Hematopoietic multipotent progenitor cell treated with erythropoietin and hydrocortisone succinate and interleukin-3 and kit ligand, for 17 days (in vitro differentiated cells): ENCODE results near the gene PSMB3.
"Not testable (repeated sequence)": the region's sequence is repeated elsewhere in the genome, so short reads cannot be mapped to it uniquely, and the experiment has no call there.

Experiments
- DNase-seq: peaks from one replicate; pipeline ENCODE4 v3.0.0-alpha.2; 2015; ENCODE audit warnings: low spot score

The PSMB3 gene

GRCh38 chr17:38716368-38717005 lies 36.1 kb upstream of the PSMB3 start:
- DNase-seq: no peak

GRCh38 chr17:38717139-38717745 lies 35.3 kb upstream of the PSMB3 start:
- DNase-seq: no peak

- DNase-seq: no peak
Observed at GRCh38 chr17:38719289-38719942, 33.1 kb upstream of the PSMB3 start.

GRCh38 chr17:38719943-38720641 lies 32.4 kb upstream of the PSMB3 start:
- DNase-seq: no peak

GRCh38 chr17:38720941-38721340 lies 31.6 kb upstream of the PSMB3 start:
- no peak for DNase-seq

GRCh38 chr17:38721802-38722201 lies 30.7 kb upstream of the PSMB3 start:
- DNase-seq: no peak

- DNase-seq: no peak
Observed at GRCh38 chr17:38724337-38724988, 28.1 kb upstream of the PSMB3 start.

- no peak for DNase-seq
Observed at GRCh38 chr17:38725066-38725465, 27.5 kb upstream of the PSMB3 start.

GRCh38 chr17:38726145-38726544 lies 26.4 kb upstream of the PSMB3 start:
- not testable (repeated sequence) for DNase-seq

GRCh38 chr17:38727736-38728135 lies 24.8 kb upstream of the PSMB3 start:
- no peak for DNase-seq

- no peak for DNase-seq
Observed at GRCh38 chr17:38728290-38728831, 24.2 kb upstream of the PSMB3 start.

- no peak for DNase-seq
Observed at GRCh38 chr17:38729368-38729885, 23.1 kb upstream of the PSMB3 start.

- DNase-seq: peak; percentile 84
Observed at GRCh38 chr17:38729886-38730525, 22.5 kb upstream of the PSMB3 start, which contains the start of gene CISD3. Gene CISD3, plus strand, starts transcription at chr17:38730341. Its CDS starts 18 bp downstream, at chr17:38730359.

- DNase-seq: no peak
Observed at GRCh38 chr17:38730526-38731379, 21.8 kb upstream of the PSMB3 start.

GRCh38 chr17:38731526-38732294 lies 20.8 kb upstream of the PSMB3 start:
- DNase-seq: no peak

GRCh38 chr17:38732376-38733281 lies 19.9 kb upstream of the PSMB3 start:
- DNase-seq: no peak

GRCh38 chr17:38733282-38733981 lies 19.1 kb upstream of the PSMB3 start:
- DNase-seq: no peak
